GM23338 (cell line): ENCODE data around the gene CRYZL1. TPM values are rescaled to one million over a fixed set of nuclear protein-coding genes. Genes with fewer than 3 reads are reported as not detected.

Experiments used
- ATAC-seq: fragments of 200-7000 bp; cut with Tn5 transposase; 3 replicates; pipeline ENCODE4 v1.9.1; 2020
- DNase-seq: peaks from one replicate; pipeline ENCODE4 v3.0.0-alpha.2; 2015; ENCODE audit warnings: low spot score
- H2AFZ ChIP-seq: fragments of 200-600 bp; sonication (generic); 2 replicates; pipeline ENCODE4 v1.8.0; 2016; ENCODE audit warnings: antibody characterized with exemption, mild to moderate bottlenecking, moderate library complexity
- H3F3A ChIP-seq: fragments of 200-600 bp; sonication (generic); replicated peaks from 2 replicates; pipeline ENCODE4 v1.8.0; 2017; ENCODE audit warnings: antibody characterized with exemption, mixed run types, low read depth
- H3K27ac ChIP-seq: fragments of 200-600 bp; sonication (generic); 2 replicates; pipeline ENCODE4 v1.6.1; 2016; ENCODE audit warnings: low read depth
- H3K27me3 ChIP-seq: fragments of 200-600 bp; sonication (generic); 2 replicates; pipeline ENCODE4 v1.8.0; 2016; ENCODE audit warnings: mild to moderate bottlenecking, mixed run types, moderate library complexity; ENCODE audit not compliant: insufficient read depth
- H3K36me3 ChIP-seq: fragments of 200-600 bp; sonication (generic); 2 replicates; pipeline ENCODE4 v1.8.0; 2016; ENCODE audit warnings: mild to moderate bottlenecking; ENCODE audit not compliant: insufficient read depth
- H3K4me1 ChIP-seq: fragments of 200-600 bp; sonication (generic); 2 replicates; pipeline ENCODE4 v1.8.0; 2016; ENCODE audit warnings: mild to moderate bottlenecking, moderate library complexity; ENCODE audit not compliant: insufficient read depth
- H3K4me2 ChIP-seq: fragments of 200-600 bp; sonication (generic); 2 replicates; pipeline ENCODE4 v1.7.1; 2017; ENCODE audit warnings: mixed run types
- H3K4me3 ChIP-seq: fragments of 200-600 bp; sonication (generic); 2 replicates; pipeline ENCODE4 v1.6.1; 2016; ENCODE audit warnings: mixed run types
- H3K79me2 ChIP-seq: fragments of 200-600 bp; sonication (generic); replicated peaks from 2 replicates; pipeline ENCODE4 v1.8.0; 2017; ENCODE audit warnings: mild to moderate bottlenecking; ENCODE audit not compliant: insufficient read depth
- H3K9me2 ChIP-seq: fragments of 200-600 bp; sonication (generic); 2 replicates; pipeline ENCODE4 v1.8.0; 2017; ENCODE audit not compliant: insufficient read depth
- H4K20me1 ChIP-seq: fragments of 200-600 bp; sonication (generic); replicated peaks from 2 replicates; pipeline ENCODE4 v1.8.0; 2017; ENCODE audit warnings: mild to moderate bottlenecking; ENCODE audit not compliant: insufficient read depth
- H3K27ac Mint-ChIP-seq: 2 replicates; pipeline ENCODE4 v1.8.0; 2020; ENCODE audit warnings: inconsistent platforms, mild to moderate bottlenecking, moderate library complexity, mixed read lengths
- H3K27me3 Mint-ChIP-seq: 3 replicates; pipeline ENCODE4 v1.8.0; 2022; ENCODE audit warnings: low read depth, mild to moderate bottlenecking, moderate library complexity, mixed read lengths, inconsistent platforms; ENCODE audit not compliant: insufficient read depth, poor library complexity
- H3K36me3 Mint-ChIP-seq: 3 replicates; pipeline ENCODE4 v1.8.0; 2021; ENCODE audit warnings: low read depth, mild to moderate bottlenecking, inconsistent platforms, moderate library complexity, mixed read lengths
- H3K4me1 Mint-ChIP-seq: 3 replicates; pipeline ENCODE4 v1.8.0; 2020; ENCODE audit warnings: mild to moderate bottlenecking, inconsistent platforms, mixed read lengths
- H3K4me3 Mint-ChIP-seq: 3 replicates; pipeline ENCODE4 v1.8.0; 2021; ENCODE audit warnings: moderate library complexity, mild to moderate bottlenecking, inconsistent platforms, mixed read lengths
- H3K9me3 Mint-ChIP-seq: 3 replicates; pipeline ENCODE4 v1.8.0; 2020; ENCODE audit warnings: moderate library complexity, mild to moderate bottlenecking, inconsistent platforms, mixed read lengths
- CREB1 ChIP-seq: fragments of 250-450 bp; sonication (Bioruptor Pico); IDR thresholded peaks from 2 replicates; pipeline ENCODE4 v1.5.0; 2020; ENCODE audit warnings: low read depth, mild to moderate bottlenecking, moderate library complexity
- CTCF ChIP-seq, 2 experiments: fragments of 200-600 bp in 1 of 2; sonication (generic) in 1 of 2; conservative IDR thresholded peaks; 2 replicates each; pipeline versions ENCODE4 v1.5.1 to v1.6.1; 2016 to 2017; ENCODE audit warnings: antibody characterized with exemption in 2 of 2, low read depth in 2 of 2, mild to moderate bottlenecking in 2 of 2, moderate library complexity in 1 of 2
- ETS1 ChIP-seq: IDR thresholded peaks from 2 replicates; pipeline ENCODE4 v1.6.1; 2016; ENCODE audit warnings: antibody characterized with exemption
- EZH2 ChIP-seq: fragments of 200-600 bp; sonication (generic); IDR thresholded peaks from one replicate; pipeline ENCODE4 v1.8.0; 2017; ENCODE audit warnings: antibody characterized with exemption, mild to moderate bottlenecking, low read depth; ENCODE audit not compliant: unreplicated experiment
- EZH2phosphoT487 ChIP-seq: fragments of 200-600 bp; sonication (generic); IDR thresholded peaks from one replicate; pipeline ENCODE4 v1.8.1; 2018; ENCODE audit warnings: antibody characterized with exemption; ENCODE audit not compliant: unreplicated experiment
- JUNB ChIP-seq: IDR thresholded peaks from one replicate; pipeline ENCODE4 v1.6.1; 2016; ENCODE audit warnings: antibody characterized with exemption; ENCODE audit not compliant: unreplicated experiment
- NANOG ChIP-seq: IDR thresholded peaks from 2 replicates; pipeline ENCODE4 v1.6.1; 2016; ENCODE audit warnings: antibody characterized with exemption, borderline replicate concordance
- POLR2AphosphoS5 ChIP-seq: IDR thresholded peaks from 2 replicates; pipeline ENCODE4 v1.6.1; 2016; ENCODE audit warnings: antibody characterized with exemption, low read depth
- REST ChIP-seq: IDR thresholded peaks from one replicate; pipeline ENCODE4 v1.6.1; 2018; ENCODE audit warnings: antibody characterized with exemption; ENCODE audit not compliant: unreplicated experiment
- STAT1 ChIP-seq: IDR thresholded peaks from one replicate; pipeline ENCODE4 v1.6.1; 2016; ENCODE audit warnings: antibody characterized with exemption; ENCODE audit not compliant: unreplicated experiment
- ZNF114 ChIP-seq: fragments of 250-450 bp; sonication (Bioruptor Pico); IDR thresholded peaks from 2 replicates; pipeline ENCODE4 v1.5.0; 2020; ENCODE audit warnings: mild to moderate bottlenecking, moderate library complexity
- ZNF462 ChIP-seq: fragments of 250-450 bp; sonication (Bioruptor Pico); IDR thresholded peaks from 2 replicates; pipeline ENCODE4 v1.5.0; 2020; ENCODE audit warnings: mild to moderate bottlenecking, moderate library complexity
- polyA plus RNA-seq: library from polyadenylated mRNA; unstranded; fragments of >200 nt; fragmentation: Nextera tagmentation; extraction: Ambion mirVana; gene quantifications from 2 replicates; pipeline ENCODE4 v1.2.1, GENCODE V29; 2016
- total RNA-seq: library from RNA; depleted of rRNA; stranded (reverse); fragments of >200 nt; shearing (Covaris generic); gene quantifications from 2 replicates; pipeline ENCODE4 v1.2.3, GENCODE V29; 2014

The CRYZL1 gene
- total and polyA plus RNA-seq, 2 experiments from 2014 or later, result 23.8 to 40.5 TPM

- H3K27ac Mint-ChIP-seq, result no peak overlapping the region
- TF ChIP-seq EZH2phosphoT487 (no peak), EZH2 (no peak), CTCF (conservative IDR thresholded peaks at IDR 0.05; ENCODE audit: low read depth in 2 of 2) (no peak), CREB1 (CRISPR knock-in tag) (no peak), ETS1 (no peak), NANOG (no peak), JUNB (no peak), REST (no peak), ZNF462 (CRISPR knock-in tag) (no peak), ZNF114 (no peak), STAT1 (no peak), POLR2AphosphoS5 (no peak; the same call in 1 of the 2 replicates)
- H3K79me2 ChIP-seq, result peaks cover 96% of the 10 kb centered on the region
- no peak overlapping the region for H3K4me3 Mint-ChIP-seq
- ATAC-seq, result no peak; the same call in 2 of the 3 replicates
- peaks cover 74% of the 10 kb centered on the region for H3K36me3 ChIP-seq
- peaks cover 58% of the 10 kb centered on the region for H4K20me1 ChIP-seq
- no peak overlapping the region for H3K4me2 ChIP-seq
- no peaks in the 10 kb centered on the region for H3K27me3 Mint-ChIP-seq
- H2AFZ ChIP-seq, result no peak overlapping the region
- H3F3A ChIP-seq, result peaks cover 10% of the 10 kb centered on the region; the same call in 1 of the 2 replicates
- no peak overlapping the region for H3K27ac ChIP-seq
- H3K4me1 Mint-ChIP-seq, result no peaks in the 10 kb centered on the region; the same call in 1 of the 3 replicates
- H3K27me3 ChIP-seq, result no peaks in the 10 kb centered on the region
- no peaks in the 10 kb centered on the region for H3K9me2 ChIP-seq
- no peaks in the 10 kb centered on the region for H3K9me3 Mint-ChIP-seq
- DNase-seq, result no peak
- H3K36me3 Mint-ChIP-seq, result peaks cover 97% of the 10 kb centered on the region
- H3K4me1 ChIP-seq, result no peaks in the 10 kb centered on the region
- H3K4me3 ChIP-seq, result no peak overlapping the region
Observed at GRCh38 chr21:33552999-33553598, 88.4 kb downstream of the CRYZL1 start.
